Peyer's patch (tissue), 4 donors: ENCODE results near the gene KCNF1. TPM values are rescaled to one million over a fixed set of nuclear protein-coding genes. Genes with fewer than 3 reads are reported as not detected.

Experiments
- DNase-seq, 3 donors: peaks; one replicate each; pipeline ENCODE4 v3.0.0-alpha.2; 2017 to 2019
- H3K27ac ChIP-seq, 4 donors: fragments of 200-600 bp; sonication (generic); one replicate each; pipeline ENCODE4 v1.5.1; 2016 to 2019
- H3K27me3 ChIP-seq, 2 donors: fragments of 200-600 bp; sonication (generic); one replicate each; pipeline ENCODE4 v1.5.1; 2019
- H3K36me3 ChIP-seq, 3 donors: fragments of 200-600 bp; sonication (generic); one replicate each; pipeline ENCODE4 v1.5.1; 2016 to 2019
- H3K4me1 ChIP-seq, 4 donors: fragments of 200-600 bp; sonication (generic); one replicate each; pipeline ENCODE4 v1.5.1; 2016 to 2019
- H3K4me3 ChIP-seq, 4 donors: fragments of 200-600 bp; sonication (generic); 1 replicate in 3 of 4; 2 replicates in 1 of 4; pipeline ENCODE4 v1.5.1; 2016 to 2019; ENCODE audit warnings: mild to moderate bottlenecking in 1 of 4
- H3K9me3 ChIP-seq, 4 donors: fragments of 200-600 bp; sonication (generic); one replicate each; pipeline ENCODE4 v1.5.1; 2016 to 2019; ENCODE audit warnings: mild to moderate bottlenecking in 1 of 4
- CTCF ChIP-seq, 6 experiments: fragments of 450-650 bp in 4 of 6; fragments of 200-600 bp in 2 of 6; sonication (generic) in 1 of 6; IDR thresholded peaks; one replicate each; pipeline ENCODE4 v1.5.1; 2017 to 2019; ENCODE audit warnings: antibody characterized with exemption in 6 of 6, mild to moderate bottlenecking in 3 of 6, moderate library complexity in 1 of 6
- POLR2A ChIP-seq, 2 donors: fragments of 450-650 bp; IDR thresholded peaks; one replicate each; pipeline ENCODE4 v1.5.1; 2017; ENCODE audit warnings: antibody characterized with exemption in 2 of 2, mild to moderate bottlenecking in 2 of 2, moderate library complexity in 2 of 2
- total RNA-seq, 4 donors: library from RNA; depleted of rRNA; stranded (reverse); fragments of >200 nt; gene quantifications; one replicate each; pipeline ENCODE4 v1.1.0, GENCODE V29; 2016

Gene KCNF1
- total RNA-seq, 4 donors from 2014 or later: 6.6 TPM; not detected in 3

GRCh38 chr2:10901160-10901939, 10.4 kb upstream of the KCNF1 start:
- Histone ChIP-seq H3K36me3 (no peaks in the 10 kb centered on the region), H3K27ac (peak overlapping the region in 2 of 4 donors; percentile 52 to 71), H3K4me1 (peaks cover 0 to 9% (median 0%) of the 10 kb centered on the region in 4 donors), H3K27me3 (no peaks in the 10 kb centered on the region), H3K9me3 (no peaks in the 10 kb centered on the region), H3K4me3 (no peak overlapping the region)
- peak in 2 of 3 donors; percentile 63 to 64 for DNase-seq
- TF ChIP-seq POLR2A (IDR thresholded peaks at IDR 0.05) (no peak), CTCF (IDR thresholded peaks at IDR 0.05) (no peak)

GRCh38 chr2:10903861-10904210, 7.9 kb upstream of the KCNF1 start:
- no peaks in the 10 kb centered on the region for H3K9me3 ChIP-seq

GRCh38 chr2:10904455-10904854, 7.3 kb upstream of the KCNF1 start:
- peaks cover 0 to 9% (median 0%) of the 10 kb centered on the region in 4 donors for H3K4me1 ChIP-seq
- no peaks in the 10 kb centered on the region for H3K36me3 ChIP-seq
- no peaks in the 10 kb centered on the region for H3K27me3 ChIP-seq
- H3K27ac ChIP-seq: no peak overlapping the region
- H3K9me3 ChIP-seq: no peaks in the 10 kb centered on the region
- TF ChIP-seq POLR2A (IDR thresholded peaks at IDR 0.05) (no peak), CTCF (IDR thresholded peaks at IDR 0.05) (no peak)
- H3K4me3 ChIP-seq: no peak overlapping the region
- DNase-seq: no peak

More at GRCh38 chr2:10903861-10904210, 7.9 kb upstream of the KCNF1 start:
- DNase-seq: no peak
- H3K36me3 ChIP-seq: no peaks in the 10 kb centered on the region
- H3K4me1 ChIP-seq: peaks cover 0 to 9% (median 0%) of the 10 kb centered on the region in 4 donors
- no peak overlapping the region for H3K27ac ChIP-seq
- H3K4me3 ChIP-seq: no peak overlapping the region
- no peaks in the 10 kb centered on the region for H3K27me3 ChIP-seq
- TF ChIP-seq POLR2A (IDR thresholded peaks at IDR 0.05) (no peak), CTCF (IDR thresholded peaks at IDR 0.05) (no peak)

GRCh38 chr2:10905006-10905861, 6.5 kb upstream of the KCNF1 start:
- peaks cover 0 to 9% (median 0%) of the 10 kb centered on the region in 4 donors for H3K4me1 ChIP-seq
- H3K27me3 ChIP-seq: no peaks in the 10 kb centered on the region
- no peaks in the 10 kb centered on the region for H3K9me3 ChIP-seq
- no peak overlapping the region for H3K27ac ChIP-seq
- DNase-seq: peak in 1 of 3 donors; percentile 31
- TF ChIP-seq CTCF (IDR thresholded peaks at IDR 0.05) (no peak), POLR2A (IDR thresholded peaks at IDR 0.05) (no peak)
- no peaks in the 10 kb centered on the region for H3K36me3 ChIP-seq
- H3K4me3 ChIP-seq: no peak overlapping the region

- Histone ChIP-seq H3K27ac (no peak overlapping the region), H3K4me3 (no peak overlapping the region), H3K27me3 (no peaks in the 10 kb centered on the region), H3K4me1 (peaks cover 0 to 9% (median 0%) of the 10 kb centered on the region in 4 donors), H3K36me3 (no peaks in the 10 kb centered on the region), H3K9me3 (no peaks in the 10 kb centered on the region)
- peak in 1 of 3 donors; percentile 33 for DNase-seq
- TF ChIP-seq POLR2A (IDR thresholded peaks at IDR 0.05): no peak
- TF ChIP-seq CTCF (IDR thresholded peaks at IDR 0.05): no peak
These were observed 5.9 kb upstream of the KCNF1 start for GRCh38 chr2:10905862-10906143.
